SH-SY5Y (cell line): ENCODE measurements around the gene DRD3.

Experiments used
- GATA2 ChIP-seq: IDR thresholded peaks from 2 replicates; pipeline ENCODE4 v1.6.1; 2011; ENCODE audit warnings: mild to moderate bottlenecking, low read depth, low read length
- GATA3 ChIP-seq: IDR thresholded peaks from 2 replicates; pipeline ENCODE4 v1.6.1; 2011; ENCODE audit warnings: low read depth, mild to moderate bottlenecking, low read length, moderate library complexity

DRD3 gene

GRCh38 chr3:114213627-114214541, 35.0 kb upstream of the DRD3 start:
- TF ChIP-seq GATA2 (peak; percentile 79), GATA3 (peak; percentile 48; the same call in 1 of the 2 replicates)

GRCh38 chr3:114213292-114213626, 34.4 kb upstream of the DRD3 start:
- TF ChIP-seq GATA2 (no peak), GATA3 (no peak)

GRCh38 chr3:114212646-114213045, 33.8 kb upstream of the DRD3 start:
- TF ChIP-seq GATA3 (no peak), GATA2 (no peak)

- TF ChIP-seq GATA3 (no peak), GATA2 (no peak)
These were observed 28.9 kb upstream of the DRD3 start for GRCh38 chr3:114207768-114208167.

- TF ChIP-seq GATA3: no peak
- TF ChIP-seq GATA2: no peak
These were observed 27.5 kb upstream of the DRD3 start for GRCh38 chr3:114206342-114206741.

GRCh38 chr3:114205541-114205940, 26.7 kb upstream of the DRD3 start:
- TF ChIP-seq GATA3 (no peak), GATA2 (no peak)

- no peak for TF ChIP-seq GATA3
- no peak for TF ChIP-seq GATA2
These were observed 15.9 kb upstream of the DRD3 start for GRCh38 chr3:114194750-114195149.

GRCh38 chr3:114192136-114192535, 13.3 kb upstream of the DRD3 start:
- no peak for TF ChIP-seq GATA2
- no peak for TF ChIP-seq GATA3

- TF ChIP-seq GATA3: no peak
- no peak for TF ChIP-seq GATA2
These were observed 7.6 kb upstream of the DRD3 start for GRCh38 chr3:114186501-114186900.

- TF ChIP-seq GATA2: no peak
- TF ChIP-seq GATA3: no peak
These were observed 723 bp upstream of the DRD3 start for GRCh38 chr3:114179575-114179974.

- TF ChIP-seq GATA3: no peak
- no peak for TF ChIP-seq GATA2
These were observed 2.0 kb downstream of the DRD3 start for GRCh38 chr3:114176890-114177289.

GRCh38 chr3:114176487-114176886, 2.4 kb downstream of the DRD3 start:
- TF ChIP-seq GATA2 (no peak), GATA3 (no peak)

- TF ChIP-seq GATA3: no peak
- no peak for TF ChIP-seq GATA2
These were observed 3.5 kb downstream of the DRD3 start for GRCh38 chr3:114175204-114175987.

- TF ChIP-seq GATA2 (no peak), GATA3 (no peak)
These were observed 7.2 kb downstream of the DRD3 start for GRCh38 chr3:114171677-114172076.

- TF ChIP-seq GATA2 (no peak), GATA3 (no peak)
These were observed 10.7 kb downstream of the DRD3 start for GRCh38 chr3:114168150-114168549.
